HL-60 (cell line): ENCODE measurements around the gene PPP1R14C.

Experiments used
- TF ChIP-seq, protein P1 (sequence below): IDR thresholded peaks from one replicate; pipeline ENCODE4 v1.5.1; 2011; ENCODE audit warnings: low read length, control low read depth, inconsistent platforms; ENCODE audit not compliant: insufficient read depth
- TF ChIP-seq, protein P2 (sequence below): IDR thresholded peaks from 2 replicates; pipeline ENCODE4 v1.6.1; 2012; ENCODE audit warnings: low read depth; ENCODE audit not compliant: insufficient replicate concordance

- TF ChIP-seq, protein P1, sequence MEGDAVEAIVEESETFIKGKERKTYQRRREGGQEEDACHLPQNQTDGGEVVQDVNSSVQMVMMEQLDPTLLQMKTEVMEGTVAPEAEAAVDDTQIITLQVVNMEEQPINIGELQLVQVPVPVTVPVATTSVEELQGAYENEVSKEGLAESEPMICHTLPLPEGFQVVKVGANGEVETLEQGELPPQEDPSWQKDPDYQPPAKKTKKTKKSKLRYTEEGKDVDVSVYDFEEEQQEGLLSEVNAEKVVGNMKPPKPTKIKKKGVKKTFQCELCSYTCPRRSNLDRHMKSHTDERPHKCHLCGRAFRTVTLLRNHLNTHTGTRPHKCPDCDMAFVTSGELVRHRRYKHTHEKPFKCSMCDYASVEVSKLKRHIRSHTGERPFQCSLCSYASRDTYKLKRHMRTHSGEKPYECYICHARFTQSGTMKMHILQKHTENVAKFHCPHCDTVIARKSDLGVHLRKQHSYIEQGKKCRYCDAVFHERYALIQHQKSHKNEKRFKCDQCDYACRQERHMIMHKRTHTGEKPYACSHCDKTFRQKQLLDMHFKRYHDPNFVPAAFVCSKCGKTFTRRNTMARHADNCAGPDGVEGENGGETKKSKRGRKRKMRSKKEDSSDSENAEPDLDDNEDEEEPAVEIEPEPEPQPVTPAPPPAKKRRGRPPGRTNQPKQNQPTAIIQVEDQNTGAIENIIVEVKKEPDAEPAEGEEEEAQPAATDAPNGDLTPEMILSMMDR, result no peak
- TF ChIP-seq, protein P2, sequence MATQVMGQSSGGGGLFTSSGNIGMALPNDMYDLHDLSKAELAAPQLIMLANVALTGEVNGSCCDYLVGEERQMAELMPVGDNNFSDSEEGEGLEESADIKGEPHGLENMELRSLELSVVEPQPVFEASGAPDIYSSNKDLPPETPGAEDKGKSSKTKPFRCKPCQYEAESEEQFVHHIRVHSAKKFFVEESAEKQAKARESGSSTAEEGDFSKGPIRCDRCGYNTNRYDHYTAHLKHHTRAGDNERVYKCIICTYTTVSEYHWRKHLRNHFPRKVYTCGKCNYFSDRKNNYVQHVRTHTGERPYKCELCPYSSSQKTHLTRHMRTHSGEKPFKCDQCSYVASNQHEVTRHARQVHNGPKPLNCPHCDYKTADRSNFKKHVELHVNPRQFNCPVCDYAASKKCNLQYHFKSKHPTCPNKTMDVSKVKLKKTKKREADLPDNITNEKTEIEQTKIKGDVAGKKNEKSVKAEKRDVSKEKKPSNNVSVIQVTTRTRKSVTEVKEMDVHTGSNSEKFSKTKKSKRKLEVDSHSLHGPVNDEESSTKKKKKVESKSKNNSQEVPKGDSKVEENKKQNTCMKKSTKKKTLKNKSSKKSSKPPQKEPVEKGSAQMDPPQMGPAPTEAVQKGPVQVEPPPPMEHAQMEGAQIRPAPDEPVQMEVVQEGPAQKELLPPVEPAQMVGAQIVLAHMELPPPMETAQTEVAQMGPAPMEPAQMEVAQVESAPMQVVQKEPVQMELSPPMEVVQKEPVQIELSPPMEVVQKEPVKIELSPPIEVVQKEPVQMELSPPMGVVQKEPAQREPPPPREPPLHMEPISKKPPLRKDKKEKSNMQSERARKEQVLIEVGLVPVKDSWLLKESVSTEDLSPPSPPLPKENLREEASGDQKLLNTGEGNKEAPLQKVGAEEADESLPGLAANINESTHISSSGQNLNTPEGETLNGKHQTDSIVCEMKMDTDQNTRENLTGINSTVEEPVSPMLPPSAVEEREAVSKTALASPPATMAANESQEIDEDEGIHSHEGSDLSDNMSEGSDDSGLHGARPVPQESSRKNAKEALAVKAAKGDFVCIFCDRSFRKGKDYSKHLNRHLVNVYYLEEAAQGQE, result no peak
Observed at GRCh38 chr6:150271501-150272263, 128.8 kb downstream of the PPP1R14C start.
